IMR-90 (cell line): ENCODE results near the gene WIPF1.
A peak's percentile ranks its signal among the peaks of the same experiment; 100 is the strongest.

ENCODE experiments used
- CEBPB ChIP-seq: IDR thresholded peaks from 2 replicates; pipeline ENCODE4 v1.6.1; 2012; ENCODE audit warnings: low read depth, low read length, improper control_type of control experiment
- ELK1 ChIP-seq: fragments of 150-350 bp; IDR thresholded peaks from 2 replicates; pipeline ENCODE4 v1.6.1; 2016; ENCODE audit warnings: low read depth, mild to moderate bottlenecking, low read length, moderate library complexity, borderline replicate concordance
- FOS ChIP-seq: fragments of 150-350 bp; IDR thresholded peaks from 2 replicates; pipeline ENCODE4 v1.6.1; 2016; ENCODE audit warnings: low read depth, low read length
- MAFK ChIP-seq: IDR thresholded peaks from 2 replicates; pipeline ENCODE4 v1.6.1; 2012; ENCODE audit warnings: low read depth, low read length, improper control_type of control experiment
- MAZ ChIP-seq: IDR thresholded peaks from 2 replicates; pipeline ENCODE4 v1.6.1; 2012; ENCODE audit warnings: low read depth, mild to moderate bottlenecking, low read length, improper control_type of control experiment, moderate library complexity, borderline replicate concordance
- MXI1 ChIP-seq: IDR thresholded peaks from 2 replicates; pipeline ENCODE4 v1.6.1; 2012; ENCODE audit warnings: low read depth, mild to moderate bottlenecking, low read length, moderate library complexity, borderline replicate concordance
- NFE2L2 ChIP-seq: fragments of 150-350 bp; IDR thresholded peaks from 2 replicates; pipeline ENCODE4 v1.6.1; 2016; ENCODE audit warnings: low read depth, mild to moderate bottlenecking, low read length
- POLR2A ChIP-seq: IDR thresholded peaks from 2 replicates; pipeline ENCODE4 v1.6.1; 2012; ENCODE audit warnings: mild to moderate bottlenecking, low read depth, low read length
- RAD21 ChIP-seq: IDR thresholded peaks from 2 replicates; pipeline ENCODE4 v1.6.1; 2012; ENCODE audit warnings: low read length, improper control_type of control experiment
- RCOR1 ChIP-seq: IDR thresholded peaks from 2 replicates; pipeline ENCODE4 v1.6.1; 2012; ENCODE audit warnings: mild to moderate bottlenecking, low read length, improper control_type of control experiment; ENCODE audit not compliant: insufficient replicate concordance
- USF2 ChIP-seq: fragments of 150-350 bp; IDR thresholded peaks from 2 replicates; pipeline ENCODE4 v1.6.1; 2017; ENCODE audit warnings: mild to moderate bottlenecking, antibody characterized with exemption, low read length, low read depth
- TF ChIP-seq, protein P1 (sequence below): conservative IDR thresholded peaks from 2 replicates; pipeline ENCODE4 v1.5.1; 2012; ENCODE audit warnings: mild to moderate bottlenecking, low read depth, low read length, improper control_type of control experiment

DNA sequence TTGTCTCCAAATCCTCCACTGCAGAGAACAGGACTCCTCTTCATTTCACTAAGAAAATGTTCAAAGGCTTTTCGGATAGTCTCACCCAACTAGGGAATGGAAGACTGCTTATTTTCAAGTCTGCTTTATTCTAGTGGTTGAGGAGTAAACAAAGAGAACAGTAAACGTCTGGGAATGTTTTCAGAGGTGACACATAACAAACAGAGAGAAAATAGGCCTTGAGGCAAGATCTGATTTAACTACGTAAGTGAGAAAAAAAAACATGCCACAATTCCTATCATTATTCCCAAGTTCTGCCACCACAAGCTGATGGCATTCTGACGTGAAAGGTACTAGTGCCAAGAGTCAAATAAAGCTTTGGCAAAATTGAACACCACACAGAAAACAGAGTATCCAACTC, 16.7 kb upstream of the WIPF1 start:
- TF ChIP-seq, protein P1, sequence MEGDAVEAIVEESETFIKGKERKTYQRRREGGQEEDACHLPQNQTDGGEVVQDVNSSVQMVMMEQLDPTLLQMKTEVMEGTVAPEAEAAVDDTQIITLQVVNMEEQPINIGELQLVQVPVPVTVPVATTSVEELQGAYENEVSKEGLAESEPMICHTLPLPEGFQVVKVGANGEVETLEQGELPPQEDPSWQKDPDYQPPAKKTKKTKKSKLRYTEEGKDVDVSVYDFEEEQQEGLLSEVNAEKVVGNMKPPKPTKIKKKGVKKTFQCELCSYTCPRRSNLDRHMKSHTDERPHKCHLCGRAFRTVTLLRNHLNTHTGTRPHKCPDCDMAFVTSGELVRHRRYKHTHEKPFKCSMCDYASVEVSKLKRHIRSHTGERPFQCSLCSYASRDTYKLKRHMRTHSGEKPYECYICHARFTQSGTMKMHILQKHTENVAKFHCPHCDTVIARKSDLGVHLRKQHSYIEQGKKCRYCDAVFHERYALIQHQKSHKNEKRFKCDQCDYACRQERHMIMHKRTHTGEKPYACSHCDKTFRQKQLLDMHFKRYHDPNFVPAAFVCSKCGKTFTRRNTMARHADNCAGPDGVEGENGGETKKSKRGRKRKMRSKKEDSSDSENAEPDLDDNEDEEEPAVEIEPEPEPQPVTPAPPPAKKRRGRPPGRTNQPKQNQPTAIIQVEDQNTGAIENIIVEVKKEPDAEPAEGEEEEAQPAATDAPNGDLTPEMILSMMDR, result no peak
- TF ChIP-seq POLR2A, result no peak
- TF ChIP-seq RAD21, result no peak
- peak; percentile 17; the same call in 1 of the 2 replicates for TF ChIP-seq MAFK
- TF ChIP-seq NFE2L2, result no peak
- no peak for TF ChIP-seq RCOR1
- TF ChIP-seq FOS, result peak; percentile 76
- TF ChIP-seq USF2, result no peak
- TF ChIP-seq MXI1, result no peak
- no peak; the same call in 1 of the 2 replicates for TF ChIP-seq CEBPB
- TF ChIP-seq ELK1, result no peak
- TF ChIP-seq MAZ, result no peak
